NCI-H748 treated with DMSO at 0.1 percent for 48 hours (cell line): ENCODE data around the gene KCTD17.

Experiments
- DNase-seq: peaks from one replicate; lab custom pipeline; 2025; lab: John Stamatoyannopoulos, UW

KCTD17 gene

GRCh38 chr22:37021041-37021440 lies 30.5 kb upstream of the KCTD17 start:
- DNase-seq, result no peak

GRCh38 chr22:37021710-37022482 lies 29.6 kb upstream of the KCTD17 start:
- DNase-seq, result no peak

- DNase-seq, result no peak
These were observed 28.8 kb upstream of the KCTD17 start for GRCh38 chr22:37022483-37023337.

- DNase-seq, result no peak
These were observed 27.7 kb upstream of the KCTD17 start for GRCh38 chr22:37023743-37024338.

GRCh38 chr22:37024339-37025157 lies 27.0 kb upstream of the KCTD17 start:
- DNase-seq, result no peak

GRCh38 chr22:37025500-37026070 lies 26.0 kb upstream of the KCTD17 start:
- DNase-seq, result no peak

- DNase-seq, result no peak
These were observed 25.2 kb upstream of the KCTD17 start for GRCh38 chr22:37026325-37026724.

GRCh38 chr22:37027556-37027955 lies 24.0 kb upstream of the KCTD17 start:
- DNase-seq, result no peak

GRCh38 chr22:37028692-37029674 lies 22.6 kb upstream of the KCTD17 start:
- DNase-seq, result no peak

GRCh38 chr22:37030560-37031281 lies 20.8 kb upstream of the KCTD17 start:
- DNase-seq, result no peak

- DNase-seq, result no peak
These were observed 19.4 kb upstream of the KCTD17 start for GRCh38 chr22:37032134-37032534.

GRCh38 chr22:37032535-37033460 lies 18.7 kb upstream of the KCTD17 start:
- DNase-seq, result no peak

GRCh38 chr22:37033605-37034430 lies 17.7 kb upstream of the KCTD17 start:
- no peak for DNase-seq

- no peak for DNase-seq
These were observed 14.7 kb upstream of the KCTD17 start for GRCh38 chr22:37036655-37037377.

- DNase-seq, result no peak
These were observed 13.9 kb upstream of the KCTD17 start for GRCh38 chr22:37037669-37038068.

- DNase-seq, result no peak
These were observed 12.1 kb upstream of the KCTD17 start for GRCh38 chr22:37039466-37039865.
